Cardiac fibroblast (primary cell): ENCODE results near the gene ZNF710.

Experiments
- DNase-seq, 2 donors: peaks; one replicate each; pipeline versions ENCODE4 v3.0.0 to v3.0.0-alpha.2; 2010; ENCODE audit warnings: low read depth in 2 of 2
- H3K4me3 ChIP-seq, 2 donors: replicated peaks in 1 of 2; 1 replicate in 1 of 2; 2 replicates in 1 of 2; pipeline ENCODE4 v1.5.1; 2011; ENCODE audit warnings: low read depth in 2 of 2, low read length in 2 of 2, mild to moderate bottlenecking in 2 of 2, moderate library complexity in 1 of 2
- TF ChIP-seq, protein P1 (sequence below): IDR thresholded peaks from one replicate; pipeline ENCODE4 v1.5.1; 2011; ENCODE audit warnings: low read depth, mild to moderate bottlenecking, low read length, inconsistent platforms

The ZNF710 gene

DNA sequence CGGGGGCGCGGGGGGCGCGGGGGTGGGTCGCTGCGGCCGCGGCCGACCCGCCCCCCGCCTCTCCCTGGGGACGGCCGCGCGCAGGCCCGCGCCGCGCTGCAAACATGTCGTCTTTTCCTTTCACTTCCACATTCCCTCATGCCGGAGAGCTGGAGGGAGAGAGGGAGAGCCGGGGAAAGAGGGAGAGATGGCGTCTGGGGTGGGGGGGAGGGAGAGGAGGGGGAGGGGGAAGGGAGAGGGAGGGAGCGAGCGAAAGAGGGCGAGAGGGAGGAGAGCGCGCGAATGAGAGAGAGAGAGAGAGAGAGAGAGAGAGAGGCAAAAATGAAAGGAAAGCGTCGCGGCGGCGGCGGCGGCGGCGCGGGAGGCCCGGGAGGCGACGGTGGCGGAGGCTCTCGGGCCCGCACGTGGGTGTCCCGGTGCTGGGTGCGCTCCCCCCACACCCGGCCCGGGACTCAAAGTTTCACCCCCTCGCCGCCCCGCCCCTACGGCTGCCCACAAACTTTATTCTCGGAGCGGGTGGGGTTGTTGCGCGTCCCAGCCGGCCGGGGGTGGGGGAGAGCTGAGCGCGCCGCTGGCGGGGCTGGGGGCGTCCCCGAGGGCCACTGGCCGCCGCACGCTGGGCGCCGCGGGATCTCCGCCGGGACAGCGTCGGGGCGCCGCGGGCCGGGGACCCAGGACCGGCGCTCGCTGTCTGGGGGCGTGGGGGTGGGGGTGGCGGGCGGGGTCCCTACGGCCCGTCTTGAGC is 731 bp downstream of the ZNF710 start:
- H3K4me3 ChIP-seq, result peak overlapping the region; percentile 56 to 64
- DNase-seq, result peak; percentile 69 to 70
- TF ChIP-seq, protein P1, sequence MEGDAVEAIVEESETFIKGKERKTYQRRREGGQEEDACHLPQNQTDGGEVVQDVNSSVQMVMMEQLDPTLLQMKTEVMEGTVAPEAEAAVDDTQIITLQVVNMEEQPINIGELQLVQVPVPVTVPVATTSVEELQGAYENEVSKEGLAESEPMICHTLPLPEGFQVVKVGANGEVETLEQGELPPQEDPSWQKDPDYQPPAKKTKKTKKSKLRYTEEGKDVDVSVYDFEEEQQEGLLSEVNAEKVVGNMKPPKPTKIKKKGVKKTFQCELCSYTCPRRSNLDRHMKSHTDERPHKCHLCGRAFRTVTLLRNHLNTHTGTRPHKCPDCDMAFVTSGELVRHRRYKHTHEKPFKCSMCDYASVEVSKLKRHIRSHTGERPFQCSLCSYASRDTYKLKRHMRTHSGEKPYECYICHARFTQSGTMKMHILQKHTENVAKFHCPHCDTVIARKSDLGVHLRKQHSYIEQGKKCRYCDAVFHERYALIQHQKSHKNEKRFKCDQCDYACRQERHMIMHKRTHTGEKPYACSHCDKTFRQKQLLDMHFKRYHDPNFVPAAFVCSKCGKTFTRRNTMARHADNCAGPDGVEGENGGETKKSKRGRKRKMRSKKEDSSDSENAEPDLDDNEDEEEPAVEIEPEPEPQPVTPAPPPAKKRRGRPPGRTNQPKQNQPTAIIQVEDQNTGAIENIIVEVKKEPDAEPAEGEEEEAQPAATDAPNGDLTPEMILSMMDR, result no peak

DNA sequence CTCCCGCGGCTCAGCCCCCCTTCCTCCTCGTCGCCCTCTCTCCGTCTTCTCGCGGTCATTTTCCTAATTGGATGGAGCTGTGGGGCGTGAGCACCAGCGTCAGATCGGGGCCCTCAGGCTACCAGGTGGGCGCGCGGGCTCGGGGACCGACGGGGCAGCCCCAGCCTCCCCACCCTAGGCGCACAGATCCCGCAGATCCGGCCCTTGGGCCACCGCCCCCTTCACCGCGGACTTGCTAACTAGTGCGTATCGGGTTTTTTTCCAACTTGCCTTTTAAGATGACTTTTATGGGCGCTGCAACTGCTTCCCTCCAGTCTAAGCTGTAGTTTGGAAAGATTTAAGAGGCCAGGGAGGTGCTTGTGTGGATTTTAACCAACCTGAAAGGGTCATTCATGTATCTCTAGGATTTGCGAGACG is 1.3 kb downstream of the ZNF710 start:
- TF ChIP-seq, protein P1, result no peak
- DNase-seq, result peak; percentile 45 to 47
- H3K4me3 ChIP-seq, result peak overlapping the region; percentile 56 to 64

- no peak overlapping the region for H3K4me3 ChIP-seq
- no peak for DNase-seq
- TF ChIP-seq, protein P1, result no peak
These were observed 2.6 kb downstream of the ZNF710 start for GRCh38 chr15:90003736-90004135.

DNA sequence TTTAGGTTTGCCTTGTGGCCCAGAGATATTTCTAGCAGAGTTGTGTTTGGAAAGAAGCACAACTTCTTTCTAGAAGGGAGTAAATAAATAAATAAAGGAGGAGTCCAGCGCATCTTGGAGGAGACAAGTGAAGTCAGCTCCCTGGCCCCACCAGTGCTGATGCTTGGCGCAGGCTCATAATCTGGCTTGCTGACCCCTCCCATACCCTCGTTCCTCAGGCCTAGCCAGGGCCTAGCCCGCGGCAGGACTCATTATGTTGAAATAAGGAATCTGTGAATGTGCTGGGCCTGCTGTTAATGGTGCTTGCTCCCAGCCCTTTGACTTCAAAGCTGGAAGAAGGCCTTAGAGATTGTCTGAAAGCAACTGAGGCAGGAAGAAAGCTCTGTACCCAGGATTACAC is 3.1 kb downstream of the ZNF710 start:
- peak in 1 of 2 donors; percentile 46 for DNase-seq
- TF ChIP-seq, protein P1, result no peak
- H3K4me3 ChIP-seq, result peak overlapping the region in 1 of 2 donors; percentile 10

DNA sequence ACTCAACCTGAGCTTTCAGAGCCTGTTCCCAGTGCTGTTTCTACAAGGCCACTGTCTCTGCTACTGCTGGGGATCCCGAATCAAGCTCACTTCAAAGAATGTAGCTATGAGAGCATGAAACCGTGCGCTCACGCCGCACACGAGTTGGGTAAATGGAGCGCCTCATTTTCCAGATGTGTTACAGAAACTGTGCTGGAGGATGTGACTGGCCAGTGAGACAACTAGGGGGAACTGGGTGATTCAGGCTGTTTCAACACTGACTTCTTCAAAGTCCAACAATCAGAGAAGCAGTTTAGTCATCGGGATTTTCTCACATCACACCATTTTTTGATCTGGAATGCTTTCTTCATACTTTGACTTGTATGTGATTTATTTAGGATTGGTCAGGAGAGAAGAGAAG is 3.5 kb downstream of the ZNF710 start:
- peak overlapping the region in 1 of 2 donors; percentile 10 for H3K4me3 ChIP-seq
- DNase-seq, result peak; percentile 91 to 99
- TF ChIP-seq, protein P1, result no peak

GRCh38 chr15:90006217-90007075 is 5.3 kb downstream of the ZNF710 start:
- DNase-seq, result no peak
- TF ChIP-seq, protein P1, result no peak
- H3K4me3 ChIP-seq, result no peak overlapping the region
